Lower leg skin (tissue), 3 donors: ENCODE results near the gene TNNI3K.

ENCODE experiments used
- POLR2A ChIP-seq, 2 donors: fragments of 450-650 bp; IDR thresholded peaks; one replicate each; pipeline ENCODE4 v1.6.1; 2016 to 2017; ENCODE audit warnings: antibody characterized with exemption in 2 of 2, mild to moderate bottlenecking in 1 of 2, moderate library complexity in 1 of 2
- TF ChIP-seq, protein P1 (sequence below), 3 donors: fragments of 450-650 bp; IDR thresholded peaks; one replicate each; pipeline ENCODE4 v1.5.1; 2016; ENCODE audit warnings: antibody characterized with exemption in 3 of 3, mild to moderate bottlenecking in 3 of 3, moderate library complexity in 2 of 3

DNA sequence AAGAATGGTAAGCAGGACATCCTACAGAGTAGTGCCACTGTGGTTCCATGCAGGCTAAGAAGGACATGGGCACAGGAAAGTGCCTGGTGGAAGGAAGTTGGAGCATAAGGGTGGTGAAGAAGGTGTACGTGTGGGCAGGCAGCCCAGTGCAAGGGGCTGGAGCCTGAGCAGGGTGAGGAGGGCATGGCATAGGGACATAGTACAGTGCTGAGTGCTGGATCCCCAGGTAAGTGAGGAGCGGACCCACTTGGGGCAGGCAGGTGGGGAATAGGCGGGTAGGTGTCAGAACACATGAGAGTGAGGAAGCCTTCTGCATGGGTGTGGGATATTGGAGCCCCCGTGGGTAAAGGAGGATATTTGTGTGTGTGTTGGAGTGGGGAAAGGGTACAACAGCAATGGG lies 292.9 kb downstream of the TNNI3K start:
- TF ChIP-seq, protein P1, sequence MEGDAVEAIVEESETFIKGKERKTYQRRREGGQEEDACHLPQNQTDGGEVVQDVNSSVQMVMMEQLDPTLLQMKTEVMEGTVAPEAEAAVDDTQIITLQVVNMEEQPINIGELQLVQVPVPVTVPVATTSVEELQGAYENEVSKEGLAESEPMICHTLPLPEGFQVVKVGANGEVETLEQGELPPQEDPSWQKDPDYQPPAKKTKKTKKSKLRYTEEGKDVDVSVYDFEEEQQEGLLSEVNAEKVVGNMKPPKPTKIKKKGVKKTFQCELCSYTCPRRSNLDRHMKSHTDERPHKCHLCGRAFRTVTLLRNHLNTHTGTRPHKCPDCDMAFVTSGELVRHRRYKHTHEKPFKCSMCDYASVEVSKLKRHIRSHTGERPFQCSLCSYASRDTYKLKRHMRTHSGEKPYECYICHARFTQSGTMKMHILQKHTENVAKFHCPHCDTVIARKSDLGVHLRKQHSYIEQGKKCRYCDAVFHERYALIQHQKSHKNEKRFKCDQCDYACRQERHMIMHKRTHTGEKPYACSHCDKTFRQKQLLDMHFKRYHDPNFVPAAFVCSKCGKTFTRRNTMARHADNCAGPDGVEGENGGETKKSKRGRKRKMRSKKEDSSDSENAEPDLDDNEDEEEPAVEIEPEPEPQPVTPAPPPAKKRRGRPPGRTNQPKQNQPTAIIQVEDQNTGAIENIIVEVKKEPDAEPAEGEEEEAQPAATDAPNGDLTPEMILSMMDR (IDR thresholded peaks at IDR 0.05): no peak
- no peak for TF ChIP-seq POLR2A (IDR thresholded peaks at IDR 0.05)
